HAP-1 (cell line): ENCODE results near the gene MRPS24.

Experiments used
- DNase-seq, 2 experiments: peaks; one replicate each; pipeline ENCODE4 v3.0.0-alpha.2; 2016 to 2020; ENCODE audit warnings: low spot score in 2 of 2
- H3K27me3 ChIP-seq: fragments of 250-450 bp; sonication (Bioruptor Pico); 2 replicates; pipeline ENCODE4 v1.5.1; 2020; ENCODE audit warnings: low read depth, mild to moderate bottlenecking, moderate library complexity
- H3K36me3 ChIP-seq: fragments of 250-450 bp; sonication (Bioruptor Pico); replicated peaks from 2 replicates; pipeline ENCODE4 v1.5.1; 2020; ENCODE audit warnings: mild to moderate bottlenecking
- H3K4me1 ChIP-seq: fragments of 250-450 bp; sonication (Bioruptor Pico); 2 replicates; pipeline ENCODE4 v1.5.1; 2020; ENCODE audit warnings: mild to moderate bottlenecking
- H3K4me3 ChIP-seq: fragments of 250-450 bp; sonication (Bioruptor Pico); 2 replicates; pipeline ENCODE4 v1.5.1; 2020; ENCODE audit warnings: mild to moderate bottlenecking, moderate library complexity
- H3K9me3 ChIP-seq: fragments of 250-450 bp; sonication (Bioruptor Pico); 2 replicates; pipeline ENCODE4 v1.5.1; 2020; ENCODE audit warnings: mild to moderate bottlenecking, moderate library complexity
- in situ Hi-C: fragments of 300-500 bp; cut with MboI; formaldehyde crosslinking; loops from 3 replicates; pipeline ENCODE4 v1.14.3; 2020; ENCODE audit warnings: low sequenced_read_pairs, inconsistent platforms, mixed read lengths

Gene MRPS24

DNA sequence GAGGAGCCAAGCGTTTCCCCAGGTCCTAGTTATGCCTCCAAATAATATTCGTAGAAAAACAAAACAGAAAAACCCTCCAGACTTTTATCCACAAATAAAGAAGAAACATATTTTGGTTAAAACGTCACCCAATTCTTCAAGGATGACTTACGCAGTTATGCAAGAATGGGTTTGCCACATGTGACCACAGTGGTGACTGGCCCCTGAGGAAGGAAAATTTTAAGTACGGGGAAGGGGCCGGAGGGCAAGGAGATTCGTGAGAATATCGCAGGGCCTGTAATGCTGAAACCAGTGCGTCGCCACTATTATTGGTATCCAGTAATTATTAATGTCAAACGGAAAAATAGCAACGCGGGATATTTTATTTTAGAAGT lies 537 bp upstream of the MRPS24 start:
- peak overlapping the region; percentile 81 for H3K4me3 ChIP-seq
- in situ Hi-C loops = no loop called here

DNA sequence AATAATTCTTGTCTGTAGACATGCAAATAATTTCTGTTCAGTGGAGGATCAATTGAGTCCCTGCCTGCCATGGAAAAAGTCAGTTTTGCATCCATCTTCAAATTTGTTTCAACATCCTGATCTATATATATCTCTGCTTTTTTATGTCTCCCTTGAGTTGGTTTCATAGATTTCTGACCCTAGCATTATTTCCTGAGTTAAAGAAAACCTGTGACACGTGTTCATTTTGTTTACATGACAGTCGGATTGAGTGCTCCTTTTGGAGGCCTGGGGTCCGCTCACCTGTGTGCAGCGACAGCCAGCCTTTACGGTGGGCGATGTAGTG lies 674 bp downstream of the MRPS24 start:
- Histone ChIP-seq H3K4me3 (peak overlapping the region; percentile 81), H3K4me1 (peaks cover 7% of the 10 kb centered on the region), H3K9me3 (peaks cover 5% of the 10 kb centered on the region; the same call in 1 of the 2 replicates), H3K36me3 (peaks cover 15% of the 10 kb centered on the region), H3K27me3 (no peaks in the 10 kb centered on the region)
- no peak for DNase-seq
- in situ Hi-C loops = no loop called here

More for the DNA sequence above, 537 bp upstream of the MRPS24 start:
- Histone ChIP-seq H3K9me3 (peaks cover 5% of the 10 kb centered on the region; the same call in 1 of the 2 replicates), H3K27me3 (no peaks in the 10 kb centered on the region), H3K36me3 (peaks cover 15% of the 10 kb centered on the region), H3K4me1 (peaks cover 7% of the 10 kb centered on the region)
- DNase-seq = no peak

DNA sequence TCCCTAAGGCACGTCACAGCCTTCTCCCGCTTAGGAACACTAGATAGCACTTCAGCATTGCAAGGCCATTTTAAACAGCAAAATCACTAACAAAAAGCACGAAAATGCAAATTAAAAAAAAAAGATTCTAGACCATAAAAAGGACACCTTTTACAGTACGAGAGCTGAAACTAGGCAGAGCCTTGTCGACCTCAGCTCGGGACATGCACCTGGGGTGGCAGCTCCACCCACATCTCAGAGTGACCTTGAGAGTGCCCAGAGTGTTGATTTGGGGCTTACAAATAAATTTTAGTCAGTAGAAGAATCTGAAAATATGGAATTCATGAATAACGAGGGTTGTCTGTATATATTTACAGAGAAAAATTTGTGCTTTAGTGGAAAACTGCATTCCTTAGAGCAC lies 1.1 kb downstream of the MRPS24 start:
- peaks cover 15% of the 10 kb centered on the region for H3K36me3 ChIP-seq
- H3K4me1 ChIP-seq = peaks cover 7% of the 10 kb centered on the region
- DNase-seq = no peak
- no peaks in the 10 kb centered on the region for H3K27me3 ChIP-seq
- H3K4me3 ChIP-seq = peak overlapping the region; percentile 81
- H3K9me3 ChIP-seq = peaks cover 5% of the 10 kb centered on the region; the same call in 1 of the 2 replicates
- in situ Hi-C loops = no loop called here

DNA sequence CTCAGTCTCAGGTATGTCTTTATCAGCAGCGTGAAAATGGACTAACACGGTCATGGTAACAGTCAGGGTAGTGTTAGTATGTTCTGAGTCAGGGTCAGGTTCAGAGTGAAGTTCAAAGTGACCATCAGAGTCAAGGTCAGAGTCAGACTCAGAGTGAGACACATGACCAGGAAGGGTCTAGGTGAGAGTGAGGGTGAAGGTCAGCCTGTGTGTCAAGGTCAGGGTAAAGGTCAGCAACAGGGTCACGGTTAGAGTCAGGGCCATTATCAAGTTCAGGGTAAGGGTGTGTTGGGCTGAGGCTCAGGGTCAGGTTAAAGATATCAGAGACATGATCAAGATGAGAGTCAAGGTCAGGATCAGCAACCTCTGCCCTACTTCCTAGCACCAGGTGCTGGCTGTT lies 4.0 kb downstream of the MRPS24 start:
- H3K27me3 ChIP-seq = no peaks in the 10 kb centered on the region
- in situ Hi-C loops = no loop called here

DNA sequence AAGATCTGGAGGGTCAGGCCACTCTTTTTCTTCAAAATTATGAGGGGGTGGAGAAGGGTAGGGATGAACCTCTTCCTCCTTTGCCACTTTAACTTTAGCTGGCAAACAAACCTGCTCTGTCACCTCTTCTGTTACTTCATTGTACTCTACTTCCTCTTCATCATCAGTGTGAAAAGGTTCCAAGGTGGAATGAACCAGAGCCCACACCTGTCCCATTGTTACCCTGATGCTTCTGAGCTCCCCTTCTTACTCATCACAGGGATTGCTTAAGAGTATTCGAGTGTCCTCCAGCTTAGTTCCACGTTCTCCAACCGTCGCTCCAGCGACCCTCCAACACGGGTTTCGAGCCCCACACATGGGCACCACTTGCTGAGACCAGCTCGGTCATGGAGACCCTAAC lies 5.2 kb downstream of the MRPS24 start:
- peaks cover 4% of the 10 kb centered on the region for H3K4me1 ChIP-seq
- in situ Hi-C loops = no loop called here
- H3K27me3 ChIP-seq = no peaks in the 10 kb centered on the region
- DNase-seq = no peak
- no peaks in the 10 kb centered on the region for H3K9me3 ChIP-seq
- no peak overlapping the region for H3K4me3 ChIP-seq
- peaks cover 15% of the 10 kb centered on the region for H3K36me3 ChIP-seq

More for the DNA sequence above, 4.0 kb downstream of the MRPS24 start:
- Histone ChIP-seq H3K4me1 (peaks cover 7% of the 10 kb centered on the region), H3K36me3 (peaks cover 15% of the 10 kb centered on the region), H3K9me3 (no peaks in the 10 kb centered on the region), H3K4me3 (no peak overlapping the region)
- DNase-seq = no peak

DNA sequence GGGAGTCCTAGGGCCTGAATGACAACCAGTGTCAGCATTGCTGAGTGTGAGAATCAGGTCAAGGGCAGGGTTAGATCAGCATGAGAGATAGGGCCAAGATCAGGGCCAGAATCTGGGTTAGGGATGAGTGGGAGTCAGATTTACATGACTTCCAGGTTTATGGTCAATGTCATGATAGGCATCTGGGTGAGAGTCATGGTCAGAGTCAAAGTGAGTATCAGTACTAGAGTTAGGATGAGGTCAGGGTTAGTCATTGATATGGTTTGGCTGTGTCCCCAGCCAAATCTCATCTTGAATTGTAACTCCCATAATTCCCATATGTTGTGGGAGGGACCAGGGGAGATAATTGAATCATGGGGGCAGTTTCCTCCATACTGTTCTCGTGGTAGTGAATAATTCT lies 12.3 kb downstream of the MRPS24 start:
- no peak for DNase-seq
- H3K4me1 ChIP-seq = no peaks in the 10 kb centered on the region
- no peak overlapping the region for H3K4me3 ChIP-seq
- H3K36me3 ChIP-seq = no peaks in the 10 kb centered on the region
- H3K27me3 ChIP-seq = no peaks in the 10 kb centered on the region
- in situ Hi-C loops = no loop called here
- H3K9me3 ChIP-seq = no peaks in the 10 kb centered on the region

DNA sequence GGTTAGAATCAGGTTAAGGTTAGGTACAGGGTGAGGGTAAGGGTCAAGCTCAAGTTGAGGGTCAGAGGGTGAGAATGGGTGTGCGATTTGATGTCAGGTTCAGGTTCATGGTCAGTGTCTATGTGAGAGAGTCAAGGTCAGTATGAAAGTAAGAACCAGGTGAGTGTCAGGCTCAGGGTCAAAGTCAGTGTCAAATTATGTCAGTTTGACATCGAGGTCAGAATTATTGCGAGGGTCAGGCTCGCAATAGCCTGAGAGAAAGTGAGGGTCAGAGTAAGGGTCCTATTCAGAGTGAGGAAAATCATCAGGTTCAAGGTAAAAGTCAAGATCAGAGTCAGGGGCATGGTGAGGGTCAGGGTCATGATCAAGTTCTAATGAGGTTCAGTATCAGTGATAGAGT lies 13.0 kb downstream of the MRPS24 start:
- DNase-seq = no peak
- in situ Hi-C loops = no loop called here
- no peaks in the 10 kb centered on the region for H3K4me1 ChIP-seq
- H3K4me3 ChIP-seq = no peak overlapping the region
- H3K36me3 ChIP-seq = no peaks in the 10 kb centered on the region
- no peaks in the 10 kb centered on the region for H3K27me3 ChIP-seq
- peaks cover 3% of the 10 kb centered on the region; the same call in 1 of the 2 replicates for H3K9me3 ChIP-seq

DNA sequence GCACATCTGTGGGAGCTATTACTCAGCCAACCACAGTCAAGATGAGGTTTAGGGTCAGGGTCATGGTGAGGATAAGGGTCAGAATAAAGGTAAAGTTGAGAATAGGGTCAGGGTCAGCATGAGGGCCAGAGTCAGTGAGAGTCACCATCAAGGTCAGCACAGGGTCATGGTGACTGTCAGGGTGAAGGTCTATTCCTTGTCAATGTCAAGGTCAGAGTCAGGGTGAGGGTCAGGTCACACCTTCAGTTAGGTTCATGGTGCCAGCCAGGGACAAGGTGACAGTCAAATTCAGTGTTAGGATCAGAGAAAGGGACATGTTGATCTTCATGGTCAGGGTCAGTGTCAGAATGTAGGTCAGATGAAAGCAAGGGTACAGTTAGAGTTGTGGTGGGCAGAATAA lies 14.1 kb downstream of the MRPS24 start:
- in situ Hi-C loops = no loop called here

DNA sequence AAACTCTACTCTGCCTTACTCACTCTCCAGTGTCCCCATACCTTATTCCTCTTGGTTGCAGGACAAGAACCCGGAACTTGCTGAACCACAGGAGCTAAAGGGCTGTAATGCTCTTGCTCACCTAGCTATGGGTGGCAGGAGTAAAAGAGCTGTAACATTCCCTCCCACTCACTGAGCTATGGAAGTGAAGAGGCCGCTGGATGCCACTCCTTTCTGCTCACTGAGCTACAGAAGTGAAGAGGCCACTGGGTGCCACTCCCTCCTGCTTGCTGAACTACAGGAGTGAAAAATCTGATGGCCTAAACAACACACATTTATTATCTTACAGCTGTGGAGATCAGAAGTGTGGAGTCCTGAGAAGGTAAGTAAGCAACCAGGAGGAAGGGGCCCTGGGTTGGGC lies 17.5 kb downstream of the MRPS24 start:
- Histone ChIP-seq H3K4me3 (no peak overlapping the region), H3K4me1 (no peaks in the 10 kb centered on the region; the same call in 1 of the 2 replicates), H3K9me3 (peaks cover 6% of the 10 kb centered on the region; the same call in 1 of the 2 replicates), H3K27me3 (no peaks in the 10 kb centered on the region), H3K36me3 (no peaks in the 10 kb centered on the region)
- in situ Hi-C loops = no loop called here
- DNase-seq = no peak

More for the DNA sequence above, 14.1 kb downstream of the MRPS24 start:
- no peaks in the 10 kb centered on the region for H3K4me1 ChIP-seq
- peaks cover 6% of the 10 kb centered on the region; the same call in 1 of the 2 replicates for H3K9me3 ChIP-seq
- no peak overlapping the region for H3K4me3 ChIP-seq
- H3K36me3 ChIP-seq = no peaks in the 10 kb centered on the region
- no peak for DNase-seq
- no peaks in the 10 kb centered on the region for H3K27me3 ChIP-seq

DNA sequence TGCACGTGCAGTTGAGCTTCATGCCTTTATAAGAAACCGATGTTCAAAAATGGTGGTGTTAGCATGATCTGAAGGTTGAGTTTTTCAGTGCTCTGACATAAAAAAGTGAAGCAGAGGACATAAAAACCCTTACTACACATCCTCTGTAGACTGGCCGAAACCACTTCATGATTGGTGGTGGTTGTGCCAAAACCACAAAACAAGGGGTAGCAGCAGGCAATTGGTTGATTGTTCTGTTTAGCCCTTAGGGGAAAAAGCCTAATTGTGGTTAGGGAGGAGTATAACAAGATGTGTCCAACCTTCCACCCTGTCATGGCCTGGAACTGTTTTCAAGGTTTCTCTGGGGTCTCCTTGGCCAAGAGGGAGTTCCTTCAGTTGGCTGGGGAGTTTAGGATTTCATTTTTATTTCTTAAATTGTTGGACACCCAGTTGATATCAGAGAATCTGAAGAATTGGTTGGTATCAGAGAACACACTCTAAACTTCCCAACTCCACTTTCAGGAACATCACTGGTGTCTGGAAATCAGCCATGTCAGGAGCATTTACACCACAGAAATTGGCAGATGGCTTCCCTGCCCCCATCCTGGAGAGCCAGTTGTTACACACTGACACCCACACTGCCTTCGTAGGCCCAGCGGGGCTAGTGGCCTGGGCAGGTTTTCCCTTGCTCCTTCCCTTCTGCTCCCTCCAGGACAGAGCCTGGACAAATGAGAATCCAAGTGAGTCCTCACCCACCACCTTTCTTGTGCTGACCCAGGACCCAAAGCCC lies 18.8 kb downstream of the MRPS24 start:
- no peaks in the 10 kb centered on the region; the same call in 1 of the 2 replicates for H3K4me1 ChIP-seq
- DNase-seq = no peak
- no peak overlapping the region for H3K4me3 ChIP-seq
- in situ Hi-C loops = no loop called here
- no peaks in the 10 kb centered on the region for H3K36me3 ChIP-seq
- H3K27me3 ChIP-seq = no peaks in the 10 kb centered on the region
- H3K9me3 ChIP-seq = peaks cover 6% of the 10 kb centered on the region; the same call in 1 of the 2 replicates

DNA sequence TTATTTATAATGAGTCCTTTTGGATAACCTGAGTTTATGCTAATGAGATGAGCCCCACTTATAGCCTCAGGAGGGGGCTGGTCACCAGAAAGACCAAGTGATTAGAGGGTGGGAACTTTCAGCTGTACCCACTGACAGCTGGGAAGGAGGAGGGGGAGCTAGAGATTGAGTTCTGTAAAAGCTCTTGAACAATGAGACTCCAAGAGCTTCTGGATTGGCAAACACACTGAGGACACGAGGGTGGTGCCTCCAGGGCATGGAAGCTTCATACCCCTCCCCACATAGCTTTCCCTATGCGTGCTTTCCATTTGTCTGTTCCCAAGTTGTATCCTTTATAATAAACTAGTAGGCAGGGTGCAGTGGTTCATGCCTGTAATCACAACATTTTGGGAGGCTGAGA lies 20.3 kb downstream of the MRPS24 start:
- no peaks in the 10 kb centered on the region; the same call in 1 of the 2 replicates for H3K4me1 ChIP-seq
- no peaks in the 10 kb centered on the region for H3K27me3 ChIP-seq
- H3K4me3 ChIP-seq = no peak overlapping the region
- in situ Hi-C loops = loop anchor here (25.0 kb wide), 2 partner anchors 262 to 387 kb away; partner anchors contain the start of gene STK17A
- peak in 1 of 2 experiments; percentile 49 for DNase-seq
- H3K36me3 ChIP-seq = no peaks in the 10 kb centered on the region
- peaks cover 6% of the 10 kb centered on the region; the same call in 1 of the 2 replicates for H3K9me3 ChIP-seq

DNA sequence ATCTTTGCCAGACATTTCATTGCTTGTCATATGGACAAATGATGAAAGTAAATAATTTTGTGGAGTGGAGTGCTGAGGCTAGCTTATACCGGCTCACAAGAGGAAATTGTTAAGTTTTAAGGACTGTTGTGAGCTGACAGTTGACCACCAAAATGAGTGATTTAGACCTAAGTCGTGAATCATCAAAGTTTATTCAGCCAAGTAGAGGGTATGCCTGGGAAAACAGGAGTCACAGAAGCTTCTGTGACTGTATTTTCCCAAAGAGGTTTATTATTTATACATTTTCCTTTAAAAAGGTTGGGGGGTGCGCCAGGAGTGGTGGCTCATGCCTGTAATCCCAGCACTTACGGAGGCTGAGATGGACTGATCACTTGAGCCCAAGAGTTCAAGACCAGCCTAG lies 21.8 kb downstream of the MRPS24 start:
- DNase-seq = no peak
- peaks cover 9% of the 10 kb centered on the region for H3K4me1 ChIP-seq
- in situ Hi-C loops = loop anchor here (25.0 kb wide), 2 partner anchors 260 to 385 kb away; partner anchors contain the start of gene STK17A
- no peaks in the 10 kb centered on the region for H3K27me3 ChIP-seq
- H3K9me3 ChIP-seq = peaks cover 6% of the 10 kb centered on the region; the same call in 1 of the 2 replicates
- no peaks in the 10 kb centered on the region for H3K36me3 ChIP-seq
- no peak overlapping the region for H3K4me3 ChIP-seq

DNA sequence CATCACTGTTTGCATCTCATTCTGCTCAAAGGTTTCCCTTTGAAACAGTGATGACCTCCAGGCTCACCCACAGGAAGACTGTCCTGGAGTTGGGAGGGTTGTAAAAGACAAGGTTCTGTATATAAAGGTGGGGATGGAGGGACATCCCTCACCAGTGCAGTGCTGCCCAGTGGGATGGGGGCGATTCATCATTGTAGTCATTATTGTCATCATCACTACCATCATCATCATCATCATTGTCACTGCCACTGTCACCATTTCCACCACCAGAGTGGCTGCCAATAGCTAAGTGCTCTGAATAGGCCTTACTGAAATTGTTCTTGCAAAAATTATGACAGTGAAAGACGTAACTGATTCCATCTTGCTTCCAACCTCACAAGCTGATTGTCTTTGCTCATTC lies 24.7 kb downstream of the MRPS24 start:
- no peak overlapping the region for H3K4me3 ChIP-seq
- H3K36me3 ChIP-seq = no peaks in the 10 kb centered on the region
- H3K4me1 ChIP-seq = peaks cover 15% of the 10 kb centered on the region
- no peaks in the 10 kb centered on the region for H3K9me3 ChIP-seq
- in situ Hi-C loops = loop anchor here (25.0 kb wide), 2 partner anchors 257 to 382 kb away; partner anchors contain the start of gene STK17A
- no peaks in the 10 kb centered on the region for H3K27me3 ChIP-seq
- DNase-seq = no peak

DNA sequence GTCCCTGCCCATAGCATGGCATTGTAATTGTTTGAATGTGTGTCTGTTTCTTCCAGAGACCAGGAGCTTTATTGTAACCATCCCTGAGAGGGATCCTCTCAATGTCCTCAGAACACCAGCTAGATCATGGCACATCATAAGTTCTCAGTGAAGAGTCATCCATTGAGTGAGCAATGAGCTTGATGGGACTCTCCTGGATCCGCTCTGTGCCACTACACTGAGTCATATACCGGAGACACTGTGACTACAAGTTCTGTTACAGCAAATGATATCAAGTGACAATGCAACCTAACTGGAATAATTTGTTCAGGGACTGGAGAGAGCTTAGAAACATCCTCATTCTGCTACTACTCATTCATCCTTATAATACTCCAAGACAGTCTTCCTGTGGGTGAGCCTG lies 25.1 kb downstream of the MRPS24 start:
- no peaks in the 10 kb centered on the region for H3K9me3 ChIP-seq
- H3K4me3 ChIP-seq = no peak overlapping the region
- peaks cover 15% of the 10 kb centered on the region for H3K4me1 ChIP-seq
- in situ Hi-C loops = loop anchor here (25.0 kb wide), 2 partner anchors 257 to 382 kb away; partner anchors contain the start of gene STK17A
- no peak for DNase-seq
- no peaks in the 10 kb centered on the region for H3K27me3 ChIP-seq
- no peaks in the 10 kb centered on the region for H3K36me3 ChIP-seq
